Prostate gland (tissue), 2 donors: Measurements from ENCODE around the gene CHST15. TPM values are rescaled to one million over a fixed set of nuclear protein-coding genes. Genes with fewer than 3 reads are reported as not detected.
A peak's percentile ranks its signal among the peaks of the same experiment; 100 is the strongest.

Experiments used
- DNase-seq: peaks from one replicate; pipeline ENCODE4 v3.0.0-alpha.2; 2019; ENCODE audit warnings: low spot score
- H3K27ac ChIP-seq, 2 donors: fragments of 200-600 bp; sonication (generic); 2 replicates each; pipeline ENCODE4 v1.5.1; 2017 to 2019
- H3K27me3 ChIP-seq: fragments of 200-600 bp; sonication (generic); replicated peaks from 2 replicates; pipeline ENCODE4 v1.5.1; 2019; ENCODE audit not compliant: insufficient read depth
- H3K36me3 ChIP-seq, 2 donors: fragments of 200-600 bp; sonication (generic); 1 replicate in 1 of 2; 2 replicates in 1 of 2; pipeline versions ENCODE4 v1.5.1 to v1.8.1; 2017 to 2019
- H3K4me1 ChIP-seq: fragments of 200-600 bp; sonication (generic); replicated peaks from 2 replicates; pipeline ENCODE4 v1.5.1; 2019
- H3K4me3 ChIP-seq, 2 donors: fragments of 200-600 bp; sonication (generic); 2 replicates each; pipeline ENCODE4 v1.5.1; 2017 to 2019
- H3K9me3 ChIP-seq: fragments of 200-600 bp; sonication (generic); 2 replicates; pipeline ENCODE4 v1.5.1; 2017
- CTCF ChIP-seq, 4 experiments: fragments of 200-600 bp in 2 of 4; fragments of 450-650 bp in 2 of 4; sonication (generic) in 2 of 4; IDR thresholded peaks; 1 replicate in 3 of 4; 2 replicates in 1 of 4; pipeline ENCODE4 v1.5.1; 2016 to 2019; ENCODE audit warnings: antibody characterized with exemption in 4 of 4, mild to moderate bottlenecking in 2 of 4, moderate library complexity in 2 of 4
- POLR2A ChIP-seq: fragments of 450-650 bp; IDR thresholded peaks from one replicate; pipeline ENCODE4 v1.6.1; 2016; ENCODE audit warnings: antibody characterized with exemption, mild to moderate bottlenecking
- POLR2AphosphoS5 ChIP-seq: sonication (generic); formaldehyde crosslinking; IDR thresholded peaks from one replicate; pipeline ENCODE4 v1.6.1; 2017; ENCODE audit warnings: antibody characterized with exemption
- WGBS: methylation state at CpG from one replicate; pipeline ENCODE4 v1.1.5; 2018; 5-methylcytosine and 5-hydroxymethylcytosine counted together
- intact Hi-C: fragments of 100-400 bp; cut with DNase I; formaldehyde crosslinking; loops from one replicate; pipeline ENCODE4 v1.14.2; 2022
- total RNA-seq, 2 donors: library from RNA; depleted of rRNA; stranded (reverse); fragments of >200 nt; gene quantifications; one replicate each; pipeline ENCODE4 v1.1.0, GENCODE V29; 2016

Gene CHST15
- total RNA-seq, 2 donors from 2014 or later = 13.9 to 26.0 TPM

- 95% methylated on average over 9 of the region's 9 CpGs for WGBS
- no peak for DNase-seq
Observed at GRCh38 chr10:124126983-124127385, 33.6 kb upstream of the CHST15 start.

GRCh38 chr10:124126145-124126982 is 33.0 kb upstream of the CHST15 start:
- no peak for DNase-seq
- Histone ChIP-seq H3K4me3 (no peak overlapping the region), H3K9me3 (no peaks in the 10 kb centered on the region), H3K27me3 (no peaks in the 10 kb centered on the region), H3K36me3 (no peaks in the 10 kb centered on the region), H3K4me1 (no peaks in the 10 kb centered on the region), H3K27ac (no peak overlapping the region)
- intact Hi-C loops = no loop called here
- TF ChIP-seq POLR2AphosphoS5 (no peak), CTCF (IDR thresholded peaks at IDR 0.05) (no peak), POLR2A (no peak)
- 76% methylated on average over 11 of the region's 11 CpGs for WGBS

More at GRCh38 chr10:124126983-124127385, 33.6 kb upstream of the CHST15 start:
- no peaks in the 10 kb centered on the region for H3K4me1 ChIP-seq
- no peaks in the 10 kb centered on the region for H3K9me3 ChIP-seq
- H3K27ac ChIP-seq = no peak overlapping the region
- no peak overlapping the region for H3K4me3 ChIP-seq
- TF ChIP-seq POLR2AphosphoS5 (no peak), CTCF (IDR thresholded peaks at IDR 0.05) (no peak), POLR2A (no peak)
- no peaks in the 10 kb centered on the region for H3K36me3 ChIP-seq
- intact Hi-C loops = no loop called here
- no peaks in the 10 kb centered on the region for H3K27me3 ChIP-seq

GRCh38 chr10:124125305-124126116 is 32.1 kb upstream of the CHST15 start:
- 53% methylated on average over 10 of the region's 10 CpGs for WGBS
- H3K27ac ChIP-seq = no peak overlapping the region
- no peak for DNase-seq
- no peaks in the 10 kb centered on the region for H3K27me3 ChIP-seq
- no peaks in the 10 kb centered on the region for H3K9me3 ChIP-seq
- H3K4me1 ChIP-seq = no peaks in the 10 kb centered on the region
- TF ChIP-seq POLR2AphosphoS5 (no peak), CTCF (IDR thresholded peaks at IDR 0.05) (peak in 2 of 4 experiments; percentile 14 to 28)
- no peak overlapping the region for H3K4me3 ChIP-seq
- intact Hi-C loops = no loop called here
- H3K36me3 ChIP-seq = no peaks in the 10 kb centered on the region

GRCh38 chr10:124124769-124125161 is 31.4 kb upstream of the CHST15 start:
- TF ChIP-seq POLR2A = no peak
- no peak for TF ChIP-seq POLR2AphosphoS5
- TF ChIP-seq CTCF (IDR thresholded peaks at IDR 0.05) = no peak
- Histone ChIP-seq H3K4me3 (no peak overlapping the region), H3K27ac (no peak overlapping the region), H3K36me3 (no peaks in the 10 kb centered on the region), H3K27me3 (no peaks in the 10 kb centered on the region), H3K9me3 (no peaks in the 10 kb centered on the region), H3K4me1 (no peaks in the 10 kb centered on the region)
- intact Hi-C loops = no loop called here
- DNase-seq = no peak
- 98% methylated on average over 2 of the region's 2 CpGs for WGBS
